HG03575 (cell line): ENCODE measurements around the gene DOCK10.

Experiments
- ATAC-seq: cut with Tn5 transposase; IDR thresholded peaks from one replicate; pipeline ENCODE4 v1.9.1; 2021; ENCODE audit not compliant: unreplicated experiment, insufficient number of reproducible peaks, low FRiP score; ENCODE audit errors: extremely low read depth

The DOCK10 gene

GRCh38 chr2:224990710-224991109 is 51.6 kb downstream of the DOCK10 start:
- ATAC-seq = no peak

GRCh38 chr2:224987733-224988132 is 54.5 kb downstream of the DOCK10 start:
- ATAC-seq = no peak

- ATAC-seq = no peak
Observed at GRCh38 chr2:224986477-224986876, 55.8 kb downstream of the DOCK10 start.

- no peak for ATAC-seq
Observed at GRCh38 chr2:224984637-224985036, 57.6 kb downstream of the DOCK10 start.

- ATAC-seq = no peak
Observed at GRCh38 chr2:224983712-224984554, 58.3 kb downstream of the DOCK10 start.

- peak; percentile 61 for ATAC-seq
Observed at GRCh38 chr2:224982910-224983711, 59.2 kb downstream of the DOCK10 start.

- no peak for ATAC-seq
Observed at GRCh38 chr2:224982226-224982625, 60.0 kb downstream of the DOCK10 start.

- ATAC-seq = no peak
Observed at GRCh38 chr2:224976629-224977525, 65.4 kb downstream of the DOCK10 start.

GRCh38 chr2:224975761-224976160 is 66.5 kb downstream of the DOCK10 start:
- no peak for ATAC-seq

- ATAC-seq = no peak
Observed at GRCh38 chr2:224973112-224974016, 68.9 kb downstream of the DOCK10 start.

- ATAC-seq = peak; percentile 43
Observed at GRCh38 chr2:224971214-224971613, 71.1 kb downstream of the DOCK10 start.

GRCh38 chr2:224970311-224970710 is 72.0 kb downstream of the DOCK10 start:
- no peak for ATAC-seq

- no peak for ATAC-seq
Observed at GRCh38 chr2:224969633-224970260, 72.5 kb downstream of the DOCK10 start.

- no peak for ATAC-seq
Observed at GRCh38 chr2:224969095-224969494, 73.2 kb downstream of the DOCK10 start.

- ATAC-seq = no peak
Observed at GRCh38 chr2:224968051-224968450, 74.2 kb downstream of the DOCK10 start.

GRCh38 chr2:224966613-224967012 is 75.7 kb downstream of the DOCK10 start:
- ATAC-seq = no peak

- ATAC-seq = no peak
Observed at GRCh38 chr2:224959556-224959955, 82.7 kb downstream of the DOCK10 start.

- ATAC-seq = no peak
Observed at GRCh38 chr2:224958873-224959272, 83.4 kb downstream of the DOCK10 start.
